K562 (cell line): ENCODE measurements around the gene AZU1. TPM values are rescaled to one million over a fixed set of nuclear protein-coding genes. Genes with fewer than 3 reads are reported as not detected.

ENCODE experiments used
- ATAC-seq: fragments of 200-7000 bp; cut with Tn5 transposase; 3 replicates; pipeline ENCODE4 v1.9.1; 2020; ENCODE audit warnings: moderate library complexity
- BruUV-seq: library from RNA; stranded (reverse); fragments of 400-500 nt; replicated peaks from 2 replicates; lab custom pipeline; 2021; lab: Mats Ljungman, UMichigan
- CTCF ChIA-PET: fragments of 300-600 bp; formaldehyde crosslinking; extraction: SDS; loops from one replicate; lab custom pipeline; 2021; ENCODE audit warnings: low intra/inter-chr PET ratio; lab: Yijun Ruan, JAX
- POLR2A ChIA-PET: fragments of 300-600, 350-650 bp; sonication (Branson Sonifier 250); formaldehyde crosslinking; extraction: SDS; loops from one replicate; lab custom pipeline; 2021; ENCODE audit warnings: antibody characterized with exemption, inconsistent platforms; lab: Yijun Ruan, JAX
- DNase-seq, 4 experiments: peaks; one replicate each; pipeline versions ENCODE4 v3.0.0 to v3.0.0-alpha.2; 2011 to 2018; ENCODE audit warnings: low spot score in 3 of 4, mixed read lengths in 3 of 4; ENCODE audit errors: extremely low read depth in 1 of 4
- FAIRE-seq: peaks from 2 replicates; lab custom pipeline; 2011; peaks lifted over from hg19 to GRCh38; lab: Jason Lieb, UNC
- H2AFZ ChIP-seq: 2 replicates; pipeline ENCODE4 v1.6.0; 2011; ENCODE audit warnings: low read depth, low read length, control low read depth, inconsistent platforms
- H3K27ac ChIP-seq: fragments of 200-600 bp; 3 replicates; pipeline ENCODE4 v1.8.0; 2011; ENCODE audit warnings: low read depth, mild to moderate bottlenecking, control low read depth, inconsistent platforms, low read length, moderate library complexity, mixed read lengths; ENCODE audit errors: extremely low read depth
- H3K27me3 ChIP-seq, 2 experiments: fragments of 300-600 bp in 1 of 2; 2 replicates in 1 of 2; 3 replicates in 1 of 2; pipeline versions ENCODE4 v1.6.0 to v1.8.0; 2011; ENCODE audit warnings: inconsistent platforms in 2 of 2, low read length in 2 of 2, mild to moderate bottlenecking in 1 of 2, mixed read lengths in 1 of 2, moderate library complexity in 1 of 2; ENCODE audit not compliant: control insufficient read depth in 2 of 2, insufficient read depth in 2 of 2
- H3K36me3 ChIP-seq: fragments of 300-600 bp; 3 replicates; pipeline ENCODE4 v1.8.0; 2011; ENCODE audit warnings: mild to moderate bottlenecking, low read length, inconsistent platforms; ENCODE audit not compliant: control insufficient read depth, insufficient read depth
- H3K4me1 ChIP-seq, 2 experiments: fragments of 200-600 bp in 1 of 2; replicated peaks in 1 of 2; 2 replicates in 1 of 2; 3 replicates in 1 of 2; pipeline versions ENCODE4 v1.5.1 to v1.8.0; 2011; ENCODE audit warnings: inconsistent platforms in 2 of 2, low read length in 2 of 2, mild to moderate bottlenecking in 1 of 2, mixed read lengths in 1 of 2, moderate library complexity in 1 of 2; ENCODE audit not compliant: control insufficient read depth in 2 of 2, insufficient read depth in 2 of 2
- H3K4me2 ChIP-seq: 2 replicates; pipeline ENCODE4 v1.6.1; 2011; ENCODE audit warnings: low read length, control low read depth, inconsistent platforms, mixed read lengths; ENCODE audit not compliant: insufficient read depth
- H3K4me3 ChIP-seq: fragments of 200-600 bp; sonication (generic), shearing (Covaris generic); 2 replicates; pipeline ENCODE4 v1.5.1; 2016; ENCODE audit warnings: control low read depth, inconsistent platforms
- H3K79me2 ChIP-seq: fragments of 200-600 bp; 3 replicates; pipeline ENCODE4 v1.8.0; 2011; ENCODE audit warnings: low read length, inconsistent platforms; ENCODE audit not compliant: control insufficient read depth, insufficient read depth
- H3K9ac ChIP-seq, 2 experiments: 2 replicates each; pipeline versions ENCODE4 v1.6.0 to v1.6.1; 2011; ENCODE audit warnings: low read depth in 2 of 2, low read length in 2 of 2, control low read depth in 1 of 2, inconsistent platforms in 1 of 2, mild to moderate bottlenecking in 1 of 2, mixed read lengths in 1 of 2; ENCODE audit not compliant: insufficient read depth in 1 of 2
- H3K9me1 ChIP-seq: one replicate; pipeline ENCODE4 v1.6.0; 2011; ENCODE audit warnings: inconsistent platforms, mild to moderate bottlenecking, low read length, moderate library complexity; ENCODE audit not compliant: control insufficient read depth, insufficient read depth
- H3K9me3 ChIP-seq: replicated peaks from 2 replicates; pipeline ENCODE4 v1.5.1; 2011; ENCODE audit warnings: low read depth, low read length, inconsistent platforms; ENCODE audit not compliant: control insufficient read depth, insufficient read depth
- H4K20me1 ChIP-seq: replicated peaks from 2 replicates; pipeline ENCODE4 v1.6.1; 2011; ENCODE audit warnings: low read length, inconsistent platforms, mixed read lengths; ENCODE audit not compliant: control insufficient read depth, insufficient read depth
- ELK3 ChIP-seq: fragments of 450-650 bp; formaldehyde crosslinking; IDR thresholded peaks from 2 replicates; pipeline ENCODE4 v1.4.0; 2020; ENCODE audit warnings: mild to moderate bottlenecking
- ETS2 ChIP-seq: IDR thresholded peaks from 2 replicates; pipeline ENCODE4 v1.6.1; 2016; ENCODE audit warnings: borderline replicate concordance, missing genetic modification characterization, mild to moderate bottlenecking, moderate library complexity, missing compliant biosample characterization; ENCODE audit not compliant: poor library complexity, severe bottlenecking
- ETV6 ChIP-seq, 3 experiments: fragments of 150-350 bp in 1 of 3; sonication (generic) in 1 of 3; formaldehyde crosslinking in 1 of 3; IDR thresholded peaks; 2 replicates each; pipeline versions ENCODE4 v1.6.1 to v1.8.0; 2014 to 2022; ENCODE audit warnings: borderline replicate concordance in 2 of 3, low read depth in 2 of 3, antibody characterized with exemption in 1 of 3, low read length in 1 of 3, mild to moderate bottlenecking in 1 of 3, missing genetic modification reagents in 1 of 3
- FOXJ3 ChIP-seq: sonication (generic); formaldehyde crosslinking; IDR thresholded peaks from 2 replicates; pipeline ENCODE4 v1.4.0; 2020; ENCODE audit warnings: mild to moderate bottlenecking, missing genetic modification reagents
- GABPB1 ChIP-seq: sonication (generic); formaldehyde crosslinking; IDR thresholded peaks from 2 replicates; pipeline ENCODE4 v1.8.0; 2022; ENCODE audit warnings: mild to moderate bottlenecking, missing genetic modification reagents
- HMG20A ChIP-seq: fragments of 450-650 bp; formaldehyde crosslinking; conservative IDR thresholded peaks from 2 replicates; pipeline ENCODE4 v1.4.0; 2020; ENCODE audit warnings: mild to moderate bottlenecking, mixed read lengths
- HOXB6 ChIP-seq: fragments of 250-450 bp; sonication (Bioruptor Pico); IDR thresholded peaks from 2 replicates; pipeline ENCODE4 v1.5.1; 2022; ENCODE audit warnings: mild to moderate bottlenecking, borderline replicate concordance
- NR1H2 ChIP-seq: sonication (generic); formaldehyde crosslinking; IDR thresholded peaks from 2 replicates; pipeline ENCODE4 v1.4.0; 2020; ENCODE audit warnings: mild to moderate bottlenecking, missing genetic modification reagents
- RNF2 ChIP-seq: sonication (generic); IDR thresholded peaks from 2 replicates; pipeline ENCODE4 v1.6.1; 2016
- TGIF2 ChIP-seq: sonication (generic); formaldehyde crosslinking; IDR thresholded peaks from 2 replicates; pipeline ENCODE4 v1.8.1; 2022; ENCODE audit warnings: mild to moderate bottlenecking, missing genetic modification reagents, moderate library complexity
- THRAP3 ChIP-seq: fragments of 450-650 bp; IDR thresholded peaks from 2 replicates; pipeline ENCODE4 v1.6.1; 2016; ENCODE audit warnings: mild to moderate bottlenecking, inconsistent platforms, borderline replicate concordance
- XRCC4 ChIP-seq: IDR thresholded peaks from one replicate; pipeline ENCODE4 v1.6.1; 2011; ENCODE audit not compliant: insufficient read depth, insufficient read length; ENCODE audit errors: extremely low read depth
- ZC3H8 ChIP-seq: fragments of 450-650 bp; IDR thresholded peaks from 2 replicates; pipeline ENCODE4 v1.6.1; 2017
- ZNF217 ChIP-seq: sonication (generic); formaldehyde crosslinking; IDR thresholded peaks from 2 replicates; pipeline ENCODE4 v1.8.0; 2022; ENCODE audit warnings: mild to moderate bottlenecking, missing genetic modification reagents
- ZNF324 ChIP-seq: fragments of 250-450 bp; sonication (Bioruptor Pico); IDR thresholded peaks from 2 replicates; pipeline ENCODE4 v1.4.0; 2020; ENCODE audit warnings: mild to moderate bottlenecking
- ZNF41 ChIP-seq: fragments of 250-450 bp; sonication (Bioruptor Pico); conservative IDR thresholded peaks from 2 replicates; pipeline ENCODE4 v1.4.0; 2020; ENCODE audit warnings: mild to moderate bottlenecking
- ZZZ3 ChIP-seq: fragments of 450-650 bp; IDR thresholded peaks from 2 replicates; pipeline ENCODE4 v1.6.1; 2016; ENCODE audit warnings: antibody characterized with exemption, mild to moderate bottlenecking, moderate library complexity
- WGBS: fragments of 100-300 bp; shearing (Covaris generic); methylation state at CpG from one replicate; pipeline ENCODE4 v1.1.6; 2016; ENCODE audit warnings: low coverage, mixed read lengths; ENCODE audit not compliant: insufficient coverage; ENCODE audit errors: missing lambda C conversion rate; 5-methylcytosine and 5-hydroxymethylcytosine counted together
- in situ Hi-C: fragments of 300-500 bp; cut with MboI; formaldehyde crosslinking; loops from 4 replicates; pipeline ENCODE4 v1.15.0; 2018; ENCODE audit warnings: inconsistent platforms, mixed read lengths
- intact Hi-C: fragments of 100-400 bp; cut with micrococcal nuclease; formaldehyde crosslinking; loops from 2 replicates; pipeline ENCODE4 v1.14.2; 2022
- polyA plus RNA-seq, 8 experiments: library from polyadenylated mRNA; depleted of rRNA in 4 of 8; stranded (reverse) in 5 of 8; unstranded in 3 of 8; fragments of >200 nt; fragmentation: Nextera tagmentation in 2 of 8; fragmentation: Illumina TruSeq in 1 of 8; extraction: Ambion mirVana in 2 of 8; extraction: Trizol in 1 of 8; gene quantifications; 2 replicates each; pipeline versions ENCODE4 v1.2.1 to v1.2.3, GENCODE V29; 2011 to 2014; ENCODE audit warnings: inconsistent platforms in 1 of 8, missing spikeins in 1 of 8
- total RNA-seq, 7 experiments: library from RNA; depleted of rRNA in 6 of 7; stranded (reverse); fragments of >200 nt in 6 of 7; fragmentation: Illumina TruSeq in 2 of 7; extraction: Trizol in 2 of 7; gene quantifications; 2 replicates each; pipeline versions ENCODE4 v1.2.1 to v1.2.3, GENCODE V29; 2011 to 2021; ENCODE audit warnings: low replicate concordance in 1 of 7
- TF ChIP-seq, protein P1 (sequence below): fragments of 450-650 bp; formaldehyde crosslinking; IDR thresholded peaks from 2 replicates; pipeline ENCODE4 v1.4.0; 2020; ENCODE audit warnings: mild to moderate bottlenecking, moderate library complexity
- TF ChIP-seq, protein P2 (sequence below): fragments of 450-650 bp; formaldehyde crosslinking; IDR thresholded peaks from 2 replicates; pipeline ENCODE4 v1.4.0; 2022; ENCODE audit warnings: mild to moderate bottlenecking, moderate library complexity

Gene AZU1
- total and polyA plus RNA-seq, 9 of the 15 experiments (the other 6 are each of a cell fraction or from before 2014, with no cell fraction given): 0.29 to 1.9 (median 0.59) TPM; not detected in 3

DNA sequence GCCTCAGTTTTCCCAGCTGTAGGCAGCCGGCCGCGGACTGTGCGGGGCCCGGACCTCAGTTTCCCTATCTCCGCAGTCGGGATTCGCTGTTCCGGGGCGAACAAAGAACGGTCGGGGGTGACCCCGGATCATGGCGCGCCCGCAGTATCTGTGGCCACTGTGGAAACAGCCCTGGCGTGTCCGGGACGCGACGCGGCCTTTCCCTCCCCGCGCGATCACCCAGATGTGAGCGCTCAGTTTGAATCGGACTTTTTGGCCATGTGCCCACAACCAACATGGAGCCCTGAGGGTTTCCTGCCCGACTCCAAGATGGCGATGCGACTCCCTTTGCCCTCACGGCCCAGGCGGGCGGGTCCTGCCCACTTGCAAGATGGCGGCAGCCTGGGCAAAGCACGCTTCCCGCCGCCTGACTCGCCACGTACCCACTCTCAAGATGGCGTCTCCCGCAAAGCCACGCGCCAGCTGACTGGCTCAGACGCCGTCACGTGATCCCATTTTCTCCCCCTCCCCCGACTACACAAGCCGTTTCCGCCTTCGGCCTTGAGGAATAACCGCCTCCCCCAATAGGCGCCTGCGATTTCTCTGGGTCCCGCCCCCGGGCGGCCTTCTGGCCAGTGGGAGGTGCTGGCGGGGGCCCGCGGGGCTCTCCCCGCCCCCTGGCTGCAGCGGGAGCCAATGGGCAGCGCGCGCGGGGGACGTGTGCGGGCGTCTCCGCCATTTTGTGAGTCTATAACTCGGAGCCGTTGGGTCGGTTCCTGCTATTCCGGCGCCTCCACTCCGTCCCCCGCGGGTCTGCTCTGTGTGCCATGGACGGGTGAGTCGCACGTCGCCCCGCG lies 30.7 kb upstream of the AZU1 start, which contains the start of gene PTBP1:
TSS of gene PTBP1 (plus strand) at position 761 of the 836 bp plus-strand sequence. CDS start at position 807, 46 bp downstream.
- in situ Hi-C loops: no loop called here
- Histone ChIP-seq H2AFZ (peak within 1 kb of the TSS; percentile 86), H4K20me1 (peaks cover 39% of the 10 kb centered on the region), H3K36me3 (peaks cover 39% of the 10 kb centered on the region), H3K27me3 (no peaks in the 10 kb centered on the region), H3K79me2 (peaks cover 56% of the 10 kb centered on the region), H3K27ac (peak within 1 kb of the TSS; percentile 98), H3K4me3 (peak within 1 kb of the TSS; percentile 99), H3K9ac (peak within 1 kb of the TSS; percentile 98 to 99), H3K9me3 (peaks cover 3% of the 10 kb centered on the region; the same call in 1 of the 2 replicates), H3K9me1 (peaks cover 16% of the 10 kb centered on the region), H3K4me2 (peak within 1 kb of the TSS; percentile 85), H3K4me1 (peaks cover 33 to 83% of the 10 kb centered on the region in 2 experiments)
- peak; percentile 89 to 100 (median 94) for DNase-seq
- POLR2A ChIA-PET: interaction anchor here (0.7 to 1.5 kb wide), 9 partner anchors 10 to 127 kb away, joined by 3 to 9 read pairs (median 5); partner anchors contain the start of gene KISS1R
- intact Hi-C loops: no loop called here
- under 1% methylated on average over 65 of the region's 83 CpGs for WGBS
- CTCF ChIA-PET: interaction anchor here (0.7 kb wide), 1 partner anchor 204 kb away, joined by 4 read pairs; no protein-coding TSS in a partner anchor
- no TSS peak for BruUV-seq
- ATAC-seq: peak; percentile 88
- FAIRE-seq: peak; percentile 99
- TF ChIP-seq ETV6 (IDR thresholded peaks at IDR 0.05; ENCODE audit: borderline replicate concordance in 1 of 2, low read depth in 2 of 2, low read length in 1 of 2) (0 out of 4 replicates have a peak, but pooled peaks of 1 of the 2 experiments have one; percentile 27), ETV6 (CRISPR knock-in tag; IDR thresholded peaks at IDR 0.05; ENCODE audit: borderline replicate concordance) (no peak), HMG20A (CRISPR knock-in tag) (no peak), XRCC4 (no peak), HOXB6 (CRISPR knock-in tag) (no peak), ZNF41 (CRISPR knock-in tag) (no peak; the same call in 1 of the 2 replicates), ZZZ3 (no peak), NR1H2 (0 out of 2 replicates have a peak, but pooled peaks have one; percentile 76), ZNF324 (no peak), FOXJ3 (CRISPR knock-in tag) (no peak), ELK3 (no peak), ZNF217 (CRISPR knock-in tag) (no peak), THRAP3 (no peak), ZC3H8 (no peak), ETS2 (no peak), GABPB1 (CRISPR knock-in tag) (peak; percentile 91), RNF2 (peak; percentile 60; the same call in 1 of the 2 replicates), TGIF2 (CRISPR knock-in tag) (no peak)
- TF ChIP-seq, protein P1, sequence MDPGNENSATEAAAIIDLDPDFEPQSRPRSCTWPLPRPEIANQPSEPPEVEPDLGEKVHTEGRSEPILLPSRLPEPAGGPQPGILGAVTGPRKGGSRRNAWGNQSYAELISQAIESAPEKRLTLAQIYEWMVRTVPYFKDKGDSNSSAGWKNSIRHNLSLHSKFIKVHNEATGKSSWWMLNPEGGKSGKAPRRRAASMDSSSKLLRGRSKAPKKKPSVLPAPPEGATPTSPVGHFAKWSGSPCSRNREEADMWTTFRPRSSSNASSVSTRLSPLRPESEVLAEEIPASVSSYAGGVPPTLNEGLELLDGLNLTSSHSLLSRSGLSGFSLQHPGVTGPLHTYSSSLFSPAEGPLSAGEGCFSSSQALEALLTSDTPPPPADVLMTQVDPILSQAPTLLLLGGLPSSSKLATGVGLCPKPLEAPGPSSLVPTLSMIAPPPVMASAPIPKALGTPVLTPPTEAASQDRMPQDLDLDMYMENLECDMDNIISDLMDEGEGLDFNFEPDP: no peak
- TF ChIP-seq, protein P2, sequence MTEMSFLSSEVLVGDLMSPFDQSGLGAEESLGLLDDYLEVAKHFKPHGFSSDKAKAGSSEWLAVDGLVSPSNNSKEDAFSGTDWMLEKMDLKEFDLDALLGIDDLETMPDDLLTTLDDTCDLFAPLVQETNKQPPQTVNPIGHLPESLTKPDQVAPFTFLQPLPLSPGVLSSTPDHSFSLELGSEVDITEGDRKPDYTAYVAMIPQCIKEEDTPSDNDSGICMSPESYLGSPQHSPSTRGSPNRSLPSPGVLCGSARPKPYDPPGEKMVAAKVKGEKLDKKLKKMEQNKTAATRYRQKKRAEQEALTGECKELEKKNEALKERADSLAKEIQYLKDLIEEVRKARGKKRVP: no peak
